ENCODE measurements around the gene RIC3. TPM values are rescaled to one million over a fixed set of nuclear protein-coding genes. Genes with fewer than 3 reads are reported as not detected.
A peak's percentile ranks its signal among the peaks of the same experiment; 100 is the strongest.
"Not testable (repeated sequence)": the region's sequence is repeated elsewhere in the genome, so short reads cannot be mapped to it uniquely, and the experiment has no call there.

RIC3 gene
- polyA plus RNA-seq, 2 donors, result 6.2 to 11.6 TPM

DNA sequence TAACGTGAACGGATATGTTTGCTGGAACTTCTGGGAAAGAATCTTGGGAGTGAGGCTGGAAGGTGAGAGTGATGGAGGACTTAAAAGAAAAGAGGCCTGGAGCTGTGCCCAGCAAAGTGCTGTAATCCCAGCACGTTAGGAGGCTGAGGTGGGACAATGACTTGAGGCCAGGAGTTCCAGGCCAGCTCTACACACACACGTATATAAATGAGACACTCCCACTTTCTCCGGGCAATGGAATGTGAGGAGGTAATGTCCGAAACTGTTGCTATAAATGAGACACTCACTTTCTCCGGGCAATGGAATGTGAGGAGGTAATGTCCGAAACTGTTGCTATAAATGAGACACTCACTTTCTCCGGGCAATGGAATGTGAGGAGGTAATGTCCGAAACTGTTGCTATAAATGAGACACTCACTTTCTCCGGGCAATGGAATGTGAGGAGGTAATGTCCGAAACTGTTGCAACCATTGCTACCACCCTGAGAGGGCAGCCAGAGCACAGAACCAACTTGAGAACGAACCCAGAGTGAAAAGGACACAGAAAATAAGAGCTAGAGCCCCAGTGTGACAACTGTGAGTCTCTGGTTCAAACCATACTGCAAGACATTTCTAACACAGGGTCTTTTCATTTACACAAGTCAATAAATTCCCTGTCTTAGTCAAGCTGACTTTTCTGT lies 7.1 kb downstream of the RIC3 start:
- not testable (repeated sequence) for H3K4me3 ChIP-seq (ENCODE audit: low read depth in 1 of 2, low read length in 2 of 2); H3K4me1 ChIP-seq (ENCODE audit: control insufficient read depth in 2 of 2, insufficient read depth in 2 of 2, low read length in 1 of 2); H3K27ac ChIP-seq (ENCODE audit: low read depth in 2 of 2, low read length in 1 of 2); H3K9me3 ChIP-seq (ENCODE audit: control insufficient read depth in 2 of 2, insufficient read depth in 1 of 2, low read depth in 1 of 2, low read length in 1 of 2); H3K36me3 ChIP-seq (ENCODE audit: control insufficient read depth in 2 of 2, insufficient read depth in 2 of 2, low read length in 1 of 2); H3K27me3 ChIP-seq (ENCODE audit: control insufficient read depth in 1 of 2, insufficient read depth in 2 of 2, low read length in 2 of 2)
- 85 to 86% methylated on average over 10 to 11 of the region's 13 CpGs for WGBS, 2 donors

DNA sequence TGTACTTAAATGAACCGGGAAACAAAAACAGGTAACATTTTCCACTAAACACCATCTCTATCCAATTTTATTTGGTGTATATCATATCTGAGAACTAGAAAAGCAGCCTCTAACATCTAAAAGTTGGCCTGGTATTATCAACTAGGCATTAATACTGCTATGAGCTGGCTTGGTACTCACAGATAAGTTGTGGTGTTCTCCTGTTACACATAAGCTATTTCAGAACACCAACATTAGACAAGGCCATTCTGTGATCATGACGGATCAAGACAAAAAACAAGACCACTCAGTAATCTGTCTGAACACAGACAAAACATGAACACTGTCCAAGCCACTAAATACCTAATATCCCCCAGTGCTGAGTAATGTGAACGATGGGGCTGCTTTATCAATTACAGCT lies 11.9 kb downstream of the RIC3 start:
- no peak overlapping the region for H3K27ac ChIP-seq (ENCODE audit: low read depth in 2 of 2, low read length in 1 of 2)
- WGBS, 2 donors, result 88 to 92% methylated on average over 3 of the region's 3 CpGs
- H3K36me3 ChIP-seq (ENCODE audit: control insufficient read depth in 2 of 2, insufficient read depth in 2 of 2, low read length in 1 of 2), result no peaks in the 10 kb centered on the region
- no peaks in the 10 kb centered on the region for H3K4me1 ChIP-seq (ENCODE audit: control insufficient read depth in 2 of 2, insufficient read depth in 2 of 2, low read length in 1 of 2)
- H3K27me3 ChIP-seq (ENCODE audit: control insufficient read depth in 1 of 2, insufficient read depth in 2 of 2, low read length in 2 of 2), result no peaks in the 10 kb centered on the region
- no peak overlapping the region for H3K4me3 ChIP-seq (ENCODE audit: low read depth in 1 of 2, low read length in 2 of 2)
- H3K9me3 ChIP-seq (ENCODE audit: control insufficient read depth in 2 of 2, insufficient read depth in 1 of 2, low read depth in 1 of 2, low read length in 1 of 2), result no peaks in the 10 kb centered on the region

- H3K4me3 ChIP-seq (ENCODE audit: low read depth in 1 of 2, low read length in 2 of 2), result no peak overlapping the region
- H3K27ac ChIP-seq (ENCODE audit: low read depth in 2 of 2, low read length in 1 of 2), result no peak overlapping the region
- no peaks in the 10 kb centered on the region for H3K4me1 ChIP-seq (ENCODE audit: control insufficient read depth in 2 of 2, insufficient read depth in 2 of 2, low read length in 1 of 2)
- no peaks in the 10 kb centered on the region for H3K9me3 ChIP-seq (ENCODE audit: control insufficient read depth in 2 of 2, insufficient read depth in 1 of 2, low read depth in 1 of 2, low read length in 1 of 2)
- 89 to 92% methylated on average over 6 of the region's 6 CpGs for WGBS, 2 donors
- H3K27me3 ChIP-seq (ENCODE audit: control insufficient read depth in 1 of 2, insufficient read depth in 2 of 2, low read length in 2 of 2), result no peaks in the 10 kb centered on the region
- no peaks in the 10 kb centered on the region for H3K36me3 ChIP-seq (ENCODE audit: control insufficient read depth in 2 of 2, insufficient read depth in 2 of 2, low read length in 1 of 2)
Measured at GRCh38 chr11:8149726-8150125, 19.1 kb downstream of the RIC3 start.

DNA sequence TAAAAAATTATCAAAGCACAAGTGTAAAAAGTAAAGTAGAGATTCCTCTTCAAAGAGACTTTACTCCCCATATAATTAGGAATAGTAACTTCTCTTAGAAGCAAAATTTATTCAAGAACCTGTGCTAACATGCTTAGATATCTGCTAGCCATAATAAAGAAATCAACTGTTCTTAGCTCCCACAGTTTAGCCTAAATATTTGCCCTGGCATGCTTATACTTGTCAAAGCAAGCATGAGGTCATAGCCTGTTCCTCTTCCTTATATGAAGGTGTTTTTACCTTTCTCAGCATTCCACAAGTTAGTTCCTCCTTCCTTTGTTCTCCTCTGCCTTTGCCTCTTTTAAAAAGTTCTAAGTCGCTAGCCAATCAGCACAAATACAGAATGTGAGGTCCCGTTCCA lies 30.3 kb downstream of the RIC3 start:
- peak overlapping the region; percentile 11 to 76 for H3K27ac ChIP-seq (ENCODE audit: low read depth in 2 of 2, low read length in 1 of 2)
- no peaks in the 10 kb centered on the region for H3K4me1 ChIP-seq (ENCODE audit: control insufficient read depth in 2 of 2, insufficient read depth in 2 of 2, low read length in 1 of 2)
- H3K27me3 ChIP-seq (ENCODE audit: control insufficient read depth in 1 of 2, insufficient read depth in 2 of 2, low read length in 2 of 2), result no peaks in the 10 kb centered on the region

DNA sequence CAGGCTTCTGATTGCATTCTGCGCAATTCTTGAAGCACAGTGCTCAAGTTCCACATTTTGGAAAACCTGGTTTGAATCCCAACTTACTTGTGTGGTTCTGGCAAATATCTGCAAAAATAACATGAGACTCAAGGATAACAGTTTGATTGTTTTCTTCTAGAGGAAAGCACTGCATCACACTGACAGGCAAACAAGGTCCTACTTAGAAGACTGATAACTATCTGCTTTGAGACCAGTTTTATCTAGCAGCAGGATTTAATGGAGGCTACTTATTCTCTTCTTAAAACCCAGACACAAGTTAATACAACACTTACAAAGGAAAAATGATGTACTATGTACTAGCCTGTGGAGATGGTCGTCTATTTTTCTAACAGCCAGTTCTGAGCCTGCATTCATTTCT lies 41.4 kb downstream of the RIC3 start:
- WGBS, 2 donors, result 72 to 75% methylated on average over 2 of the region's 2 CpGs
- H3K36me3 ChIP-seq (ENCODE audit: control insufficient read depth in 2 of 2, insufficient read depth in 2 of 2, low read length in 1 of 2), result no peaks in the 10 kb centered on the region

More for the DNA sequence above, 30.3 kb downstream of the RIC3 start:
- peaks cover 2% of the 10 kb centered on the region in 2 donors for H3K9me3 ChIP-seq (ENCODE audit: control insufficient read depth in 2 of 2, insufficient read depth in 1 of 2, low read depth in 1 of 2, low read length in 1 of 2)
- H3K36me3 ChIP-seq (ENCODE audit: control insufficient read depth in 2 of 2, insufficient read depth in 2 of 2, low read length in 1 of 2), result no peaks in the 10 kb centered on the region
- 58 to 71% methylated on average over 2 of the region's 2 CpGs for WGBS, 2 donors
- H3K4me3 ChIP-seq (ENCODE audit: low read depth in 1 of 2, low read length in 2 of 2), result no peak overlapping the region

GRCh38 chr11:8126649-8127289 lies 42.1 kb downstream of the RIC3 start:
- no peaks in the 10 kb centered on the region for H3K36me3 ChIP-seq (ENCODE audit: control insufficient read depth in 2 of 2, insufficient read depth in 2 of 2, low read length in 1 of 2)
- no peaks in the 10 kb centered on the region for H3K9me3 ChIP-seq (ENCODE audit: control insufficient read depth in 2 of 2, insufficient read depth in 1 of 2, low read depth in 1 of 2, low read length in 1 of 2)
- H3K27ac ChIP-seq (ENCODE audit: low read depth in 2 of 2, low read length in 1 of 2), result no peak overlapping the region
- no peak overlapping the region for H3K4me3 ChIP-seq (ENCODE audit: low read depth in 1 of 2, low read length in 2 of 2)
- H3K27me3 ChIP-seq (ENCODE audit: control insufficient read depth in 1 of 2, insufficient read depth in 2 of 2, low read length in 2 of 2), result no peaks in the 10 kb centered on the region
- H3K4me1 ChIP-seq (ENCODE audit: control insufficient read depth in 2 of 2, insufficient read depth in 2 of 2, low read length in 1 of 2), result no peaks in the 10 kb centered on the region
- 77 to 83% methylated on average over 8 of the region's 8 CpGs for WGBS, 2 donors

More for the DNA sequence above, 41.4 kb downstream of the RIC3 start:
- Histone ChIP-seq H3K9me3 (ENCODE audit: control insufficient read depth in 2 of 2, insufficient read depth in 1 of 2, low read depth in 1 of 2, low read length in 1 of 2) (no peaks in the 10 kb centered on the region), H3K4me1 (ENCODE audit: control insufficient read depth in 2 of 2, insufficient read depth in 2 of 2, low read length in 1 of 2) (no peaks in the 10 kb centered on the region), H3K27ac (ENCODE audit: low read depth in 2 of 2, low read length in 1 of 2) (no peak overlapping the region), H3K4me3 (ENCODE audit: low read depth in 1 of 2, low read length in 2 of 2) (no peak overlapping the region), H3K27me3 (ENCODE audit: control insufficient read depth in 1 of 2, insufficient read depth in 2 of 2, low read length in 2 of 2) (no peaks in the 10 kb centered on the region)

DNA sequence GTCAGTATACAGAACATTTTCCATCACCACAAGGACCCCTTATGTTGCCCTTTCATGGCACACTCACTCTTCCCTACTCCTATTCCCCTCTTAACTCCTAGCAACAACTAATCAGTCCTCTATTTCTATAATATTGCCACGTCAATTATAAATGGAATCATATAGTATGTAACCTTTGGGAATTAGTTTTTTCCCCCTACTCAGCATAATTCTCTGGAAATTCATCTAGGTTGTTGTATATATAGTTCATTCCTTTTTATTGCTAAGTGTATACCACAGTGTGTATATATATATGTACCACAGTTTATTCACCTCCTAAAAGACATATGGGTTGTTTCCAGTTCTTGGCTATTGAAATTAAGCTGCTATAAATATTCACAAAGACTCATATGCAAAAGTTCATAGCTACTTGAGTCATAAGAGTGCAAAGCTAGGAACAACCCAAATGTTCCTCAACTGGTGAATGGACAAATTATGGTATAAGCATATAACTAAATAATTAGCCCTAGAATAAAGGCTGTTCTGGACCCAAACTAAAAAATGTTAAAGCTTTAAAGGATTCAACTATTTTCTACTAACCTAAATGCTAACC lies 46.6 kb downstream of the RIC3 start:
- Histone ChIP-seq H3K9me3 (ENCODE audit: control insufficient read depth in 2 of 2, insufficient read depth in 1 of 2, low read depth in 1 of 2, low read length in 1 of 2) (no peaks in the 10 kb centered on the region), H3K36me3 (ENCODE audit: control insufficient read depth in 2 of 2, insufficient read depth in 2 of 2, low read length in 1 of 2) (no peaks in the 10 kb centered on the region), H3K4me1 (ENCODE audit: control insufficient read depth in 2 of 2, insufficient read depth in 2 of 2, low read length in 1 of 2) (no peaks in the 10 kb centered on the region), H3K27me3 (ENCODE audit: control insufficient read depth in 1 of 2, insufficient read depth in 2 of 2, low read length in 2 of 2) (no peaks in the 10 kb centered on the region), H3K27ac (ENCODE audit: low read depth in 2 of 2, low read length in 1 of 2) (no peak overlapping the region), H3K4me3 (ENCODE audit: low read depth in 1 of 2, low read length in 2 of 2) (no peak overlapping the region)
- WGBS, 2 donors, result 91 to 93% methylated on average over 1 of the region's 1 CpG

DNA sequence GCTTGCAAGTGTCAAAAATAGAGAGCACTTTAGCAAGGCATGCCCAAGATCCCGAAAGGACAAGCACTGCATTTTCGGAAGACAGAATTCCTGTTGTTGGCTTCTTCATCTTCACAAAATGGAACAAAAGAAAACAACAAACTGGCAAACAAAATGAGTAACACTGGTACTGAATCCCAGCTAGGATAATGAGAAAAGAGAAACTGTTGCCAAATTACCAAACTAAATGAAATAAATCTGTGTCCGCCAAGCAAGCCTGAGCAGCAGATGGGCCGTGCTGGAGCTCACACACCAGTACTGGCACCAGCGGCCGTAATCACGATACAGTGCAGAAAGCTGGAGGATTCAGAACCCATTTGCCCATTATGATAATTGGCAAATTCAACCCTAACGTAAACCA lies 57.2 kb downstream of the RIC3 start:
- Histone ChIP-seq H3K4me3 (ENCODE audit: low read depth in 1 of 2, low read length in 2 of 2) (no peak overlapping the region), H3K4me1 (ENCODE audit: control insufficient read depth in 2 of 2, insufficient read depth in 2 of 2, low read length in 1 of 2) (no peaks in the 10 kb centered on the region), H3K36me3 (ENCODE audit: control insufficient read depth in 2 of 2, insufficient read depth in 2 of 2, low read length in 1 of 2) (peaks cover 0 to 4% of the 10 kb centered on the region in 2 donors), H3K27ac (ENCODE audit: low read depth in 2 of 2, low read length in 1 of 2) (no peak overlapping the region), H3K27me3 (ENCODE audit: control insufficient read depth in 1 of 2, insufficient read depth in 2 of 2, low read length in 2 of 2) (no peaks in the 10 kb centered on the region), H3K9me3 (ENCODE audit: control insufficient read depth in 2 of 2, insufficient read depth in 1 of 2, low read depth in 1 of 2, low read length in 1 of 2) (no peaks in the 10 kb centered on the region)
- 73 to 84% methylated on average over 8 of the region's 8 CpGs for WGBS, 2 donors

DNA sequence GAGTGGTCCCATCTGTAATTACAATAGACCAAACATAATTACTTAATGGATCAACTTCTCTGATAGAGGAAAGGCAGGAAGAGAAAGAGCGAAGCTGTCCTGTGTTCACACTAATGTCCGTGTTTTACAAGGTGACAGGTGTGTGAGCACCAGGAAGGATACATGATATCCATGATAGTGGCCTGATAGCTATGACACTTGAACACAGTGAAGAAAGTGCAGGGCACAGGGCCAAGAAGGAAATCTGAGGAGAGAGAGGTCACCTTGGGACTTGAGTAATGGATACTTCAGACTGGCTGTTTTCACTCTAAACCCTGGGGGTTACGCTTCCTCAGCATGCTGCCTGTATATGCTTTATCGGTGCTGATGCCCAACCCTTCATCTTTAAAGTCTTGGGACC lies 58.4 kb downstream of the RIC3 start:
- Histone ChIP-seq H3K27ac (ENCODE audit: low read depth in 2 of 2, low read length in 1 of 2) (no peak overlapping the region), H3K9me3 (ENCODE audit: control insufficient read depth in 2 of 2, insufficient read depth in 1 of 2, low read depth in 1 of 2, low read length in 1 of 2) (no peaks in the 10 kb centered on the region), H3K27me3 (ENCODE audit: control insufficient read depth in 1 of 2, insufficient read depth in 2 of 2, low read length in 2 of 2) (no peaks in the 10 kb centered on the region), H3K36me3 (ENCODE audit: control insufficient read depth in 2 of 2, insufficient read depth in 2 of 2, low read length in 1 of 2) (peaks cover 0 to 4% of the 10 kb centered on the region in 2 donors), H3K4me1 (ENCODE audit: control insufficient read depth in 2 of 2, insufficient read depth in 2 of 2, low read length in 1 of 2) (no peaks in the 10 kb centered on the region), H3K4me3 (ENCODE audit: low read depth in 1 of 2, low read length in 2 of 2) (no peak overlapping the region)
- 87 to 91% methylated on average over 4 of the region's 4 CpGs for WGBS, 2 donors

DNA sequence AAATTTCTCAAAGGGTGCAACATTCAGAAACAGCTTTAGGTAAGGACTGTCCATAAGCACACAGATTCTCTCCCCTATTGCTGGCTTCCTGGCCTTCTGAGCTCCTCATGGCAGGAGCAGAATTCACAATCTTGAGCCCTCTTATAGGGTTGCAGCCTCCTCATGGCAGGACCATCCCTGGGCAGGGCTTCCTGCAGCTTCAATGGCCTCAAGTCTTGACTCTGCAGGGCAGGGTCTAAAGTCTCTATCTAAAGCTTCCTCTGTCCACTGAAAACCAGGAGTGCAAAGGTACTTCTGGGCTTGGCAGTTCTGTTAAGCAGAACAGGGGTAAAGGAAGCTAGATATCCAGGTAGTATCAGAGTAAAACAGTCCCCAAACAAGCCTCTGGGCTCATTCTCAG lies 59.1 kb downstream of the RIC3 start:
- Histone ChIP-seq H3K27me3 (ENCODE audit: control insufficient read depth in 1 of 2, insufficient read depth in 2 of 2, low read length in 2 of 2) (no peaks in the 10 kb centered on the region), H3K4me3 (ENCODE audit: low read depth in 1 of 2, low read length in 2 of 2) (no peak overlapping the region), H3K27ac (ENCODE audit: low read depth in 2 of 2, low read length in 1 of 2) (no peak overlapping the region), H3K36me3 (ENCODE audit: control insufficient read depth in 2 of 2, insufficient read depth in 2 of 2, low read length in 1 of 2) (peaks cover 0 to 4% of the 10 kb centered on the region in 2 donors), H3K9me3 (ENCODE audit: control insufficient read depth in 2 of 2, insufficient read depth in 1 of 2, low read depth in 1 of 2, low read length in 1 of 2) (no peaks in the 10 kb centered on the region), H3K4me1 (ENCODE audit: control insufficient read depth in 2 of 2, insufficient read depth in 2 of 2, low read length in 1 of 2) (no peaks in the 10 kb centered on the region)
